K562 (cell line): Measurements from ENCODE around the gene ZSCAN26. TPM values are rescaled to one million over a fixed set of nuclear protein-coding genes. Genes with fewer than 3 reads are reported as not detected.

Experiments used
- AFF1 ChIP-seq, 2 experiments: fragments of 450-650 bp; IDR thresholded peaks; 2 replicates each; pipeline ENCODE4 v1.6.1; 2018; ENCODE audit warnings: mild to moderate bottlenecking in 2 of 2, low read depth in 1 of 2; ENCODE audit not compliant: partially characterized antibody in 2 of 2
- BRD9 ChIP-seq: fragments of 450-650 bp; IDR thresholded peaks from 2 replicates; pipeline ENCODE4 v1.6.1; 2018; ENCODE audit warnings: low read depth; ENCODE audit not compliant: partially characterized antibody
- CTCF ChIP-seq, 3 experiments: IDR thresholded peaks in 2 of 3; conservative IDR thresholded peaks in 1 of 3; 2 replicates each; pipeline ENCODE4 v1.5.1; 2011 to 2012; ENCODE audit warnings: low read length in 3 of 3, mild to moderate bottlenecking in 3 of 3, control low read depth in 2 of 3, improper control_type of control experiment in 1 of 3, inconsistent platforms in 1 of 3, low read depth in 1 of 3, mixed read lengths in 1 of 3, moderate library complexity in 1 of 3; ENCODE audit not compliant: insufficient read depth in 2 of 3
- E2F1 ChIP-seq: sonication (generic); formaldehyde crosslinking; IDR thresholded peaks from 2 replicates; pipeline ENCODE4 v1.8.1; 2023; ENCODE audit warnings: mild to moderate bottlenecking, missing genetic modification reagents, moderate library complexity
- FOXA1 ChIP-seq: fragments of 450-650 bp; IDR thresholded peaks from 2 replicates; pipeline ENCODE4 v1.6.1; 2016; ENCODE audit warnings: mild to moderate bottlenecking, borderline replicate concordance
- HBP1 ChIP-seq: fragments of 450-650 bp; formaldehyde crosslinking; IDR thresholded peaks from 2 replicates; pipeline ENCODE4 v1.4.0; 2022; ENCODE audit warnings: missing genetic modification characterization
- POU5F1 ChIP-seq: fragments of 150-350 bp; IDR thresholded peaks from 2 replicates; pipeline ENCODE4 v1.6.1; 2014; ENCODE audit warnings: borderline replicate concordance, low read length, low read depth, mild to moderate bottlenecking; ENCODE audit not compliant: partially characterized antibody
- RBM14 ChIP-seq: fragments of 200-400 bp; formaldehyde crosslinking; IDR thresholded peaks from 2 replicates; pipeline ENCODE4 v1.6.1; 2018; ENCODE audit warnings: low read depth, mild to moderate bottlenecking, low read length, moderate library complexity, borderline replicate concordance; ENCODE audit not compliant: insufficient read depth
- TARDBP ChIP-seq: fragments of 450-650 bp; IDR thresholded peaks from 2 replicates; pipeline ENCODE4 v1.6.1; 2016
- TCF3 ChIP-seq: sonication (generic); formaldehyde crosslinking; IDR thresholded peaks from 2 replicates; pipeline ENCODE4 v1.4.0; 2020; ENCODE audit warnings: mild to moderate bottlenecking, missing genetic modification reagents
- ZKSCAN1 ChIP-seq: fragments of 150-350 bp; IDR thresholded peaks from 2 replicates; pipeline ENCODE4 v1.6.1; 2016; ENCODE audit warnings: low read depth, low read length
- ZNF384 ChIP-seq: IDR thresholded peaks from 2 replicates; pipeline ENCODE4 v1.6.1; 2012; ENCODE audit warnings: low read depth, low read length, improper control_type of control experiment
- ZNF398 ChIP-seq: fragments of 250-450 bp; sonication (Bioruptor Pico); IDR thresholded peaks from 2 replicates; pipeline ENCODE4 v1.8.0; 2021; ENCODE audit warnings: moderate library complexity, mild to moderate bottlenecking, inconsistent platforms
- ZNF764 ChIP-seq: fragments of 250-450 bp; sonication (Bioruptor Pico); IDR thresholded peaks from 2 replicates; pipeline ENCODE4 v1.4.0; 2020; ENCODE audit warnings: low read depth, mild to moderate bottlenecking, moderate library complexity
- ZNF79 ChIP-seq: fragments of 250-450 bp; sonication (Bioruptor Pico); IDR thresholded peaks from 2 replicates; pipeline ENCODE4 v1.4.0; 2020; ENCODE audit warnings: low read depth, mild to moderate bottlenecking, moderate library complexity
- polyA plus RNA-seq, 8 experiments: library from polyadenylated mRNA; depleted of rRNA in 4 of 8; stranded (reverse) in 5 of 8; unstranded in 3 of 8; fragments of >200 nt; fragmentation: Nextera tagmentation in 2 of 8; fragmentation: Illumina TruSeq in 1 of 8; extraction: Ambion mirVana in 2 of 8; extraction: Trizol in 1 of 8; gene quantifications; 2 replicates each; pipeline versions ENCODE4 v1.2.1 to v1.2.3, GENCODE V29; 2011 to 2014; ENCODE audit warnings: inconsistent platforms in 1 of 8, missing spikeins in 1 of 8
- total RNA-seq, 7 experiments: library from RNA; depleted of rRNA in 6 of 7; stranded (reverse); fragments of >200 nt in 6 of 7; fragmentation: Illumina TruSeq in 2 of 7; extraction: Trizol in 2 of 7; gene quantifications; 2 replicates each; pipeline versions ENCODE4 v1.2.1 to v1.2.3, GENCODE V29; 2011 to 2021; ENCODE audit warnings: low replicate concordance in 1 of 7

Gene ZSCAN26
- total and polyA plus RNA-seq, 9 of the 15 experiments (the other 6 are each of a cell fraction or from before 2014, with no cell fraction given), result 5.9 to 14.2 (median 10.5) TPM

- TF ChIP-seq FOXA1, result no peak
- TF ChIP-seq TCF3 (CRISPR knock-in tag), result 0 out of 2 replicates have a peak, but pooled peaks have one; percentile 27
- no peak for TF ChIP-seq CTCF (IDR thresholded peaks at IDR 0.05 in 2 of 3, conservative IDR thresholded peaks at IDR 0.05 in 1 of 3; ENCODE audit: insufficient read depth in 2 of 3, low read depth in 1 of 3, low read length in 3 of 3)
- no peak for TF ChIP-seq TARDBP
- TF ChIP-seq RBM14, result no peak
- peak; percentile 19; the same call in 1 of the 2 replicates for TF ChIP-seq ZNF384
- TF ChIP-seq ZNF79 (CRISPR knock-in tag), result no peak
- TF ChIP-seq ZNF398 (CRISPR knock-in tag), result no peak
- TF ChIP-seq BRD9, result peak; percentile 21
- TF ChIP-seq HBP1 (CRISPR knock-in tag), result no peak; the same call in 1 of the 2 replicates
- no peak for TF ChIP-seq ZNF764 (CRISPR knock-in tag)
- peak; percentile 78; the same call in 1 of the 2 replicates for TF ChIP-seq ZKSCAN1
- TF ChIP-seq E2F1 (CRISPR knock-in tag), result peak; percentile 69; the same call in 1 of the 2 replicates
- TF ChIP-seq AFF1 (IDR thresholded peaks at IDR 0.05; ENCODE audit: low read depth in 1 of 2, partially characterized antibody in 2 of 2), result peak in 1 of 2 experiments; percentile 55
- TF ChIP-seq POU5F1, result peak; percentile 31
Observed at GRCh38 chr6:28225056-28225834, 41.7 kb upstream of the ZSCAN26 start, which contains the start of gene ZSCAN9 (continued).
